ENCODE measurements around the gene ASAH2B.

ASAH2B gene

GRCh38 chr10:50798297-50798696, 58.6 kb downstream of the ASAH2B start:
- DNase-seq (ENCODE audit: low read depth): no peak

GRCh38 chr10:50799595-50799994, 59.9 kb downstream of the ASAH2B start:
- DNase-seq (ENCODE audit: low read depth): no peak

- DNase-seq (ENCODE audit: low read depth): no peak
Measured at GRCh38 chr10:50805981-50806622, 66.4 kb downstream of the ASAH2B start.

DNA sequence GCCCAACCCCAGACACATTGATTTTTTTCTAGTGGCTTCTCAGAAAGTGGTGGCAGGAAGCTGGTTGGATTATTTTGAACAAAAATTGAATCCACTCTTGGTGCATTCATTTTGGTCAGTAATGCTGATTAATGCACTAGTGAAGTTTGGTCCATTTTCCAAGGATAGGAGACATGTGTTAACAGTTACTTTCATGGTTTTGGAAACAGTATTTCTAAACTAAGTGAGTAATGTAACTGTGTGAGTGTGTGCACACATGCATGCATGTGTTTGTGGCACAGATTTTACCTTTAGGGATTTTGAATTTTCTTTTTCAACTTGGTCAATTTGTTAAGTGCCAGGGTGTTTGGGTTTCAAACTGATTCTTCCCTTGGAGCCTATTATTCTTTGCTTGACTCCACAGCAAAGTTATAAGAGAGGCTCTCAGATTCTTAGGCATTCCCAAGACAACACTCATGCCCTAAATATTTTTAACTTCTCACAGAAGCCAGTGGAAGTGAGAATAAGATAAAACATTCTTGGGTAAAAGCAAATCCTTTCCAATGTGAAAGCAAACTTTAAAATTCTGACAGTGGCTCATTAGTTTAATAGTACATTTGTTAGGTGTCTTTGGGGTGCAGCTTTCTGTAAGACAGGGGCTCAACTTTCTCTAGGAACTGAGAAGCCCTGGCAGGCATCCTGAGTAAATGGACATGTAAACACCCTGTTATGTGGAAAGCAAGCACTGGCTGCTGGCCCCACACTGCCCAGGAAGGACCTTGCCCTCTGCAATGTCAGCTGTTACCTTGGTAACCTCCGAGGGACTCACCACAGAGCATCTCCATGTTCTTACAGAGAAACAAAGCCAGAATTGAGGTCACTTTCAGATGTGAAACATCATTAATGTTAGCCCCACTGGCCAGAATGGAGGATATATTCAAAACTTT, 68.4 kb downstream of the ASAH2B start:
- peak; percentile 32 for DNase-seq (ENCODE audit: low read depth)
